CD4-positive, alpha-beta T cell (primary cell): Measurements from ENCODE around the gene UPK2. TPM values are rescaled to one million over a fixed set of nuclear protein-coding genes. Genes with fewer than 3 reads are reported as not detected.
A peak's percentile ranks its signal among the peaks of the same experiment; 100 is the strongest.

Source experiments
- ATAC-seq: fragments of 200-7000 bp; cut with Tn5 transposase; one replicate; pipeline ENCODE4 v1.10.0; 2022; ENCODE audit warnings: mild to moderate bottlenecking; ENCODE audit not compliant: poor library complexity
- CTCF ChIA-PET: fragments of 350-600 bp; sonication (Branson Sonifier 250); formaldehyde crosslinking; loops from one replicate; lab custom pipeline; 2021; ENCODE audit warnings: antibody characterized with exemption, inconsistent platforms; lab: Charles Lee
- POLR2A ChIA-PET: fragments of 350-600 bp; sonication (Branson Sonifier 250); formaldehyde crosslinking; loops from one replicate; lab custom pipeline; 2021; ENCODE audit warnings: antibody characterized with exemption, inconsistent platforms; lab: Charles Lee
- DNase-seq, 14 experiments: peaks; one replicate each; pipeline ENCODE4 v3.0.0-alpha.2; 2013 to 2020; ENCODE audit warnings: mixed read lengths in 2 of 14
- H3K27ac ChIP-seq, 2 donors: one replicate each; pipeline versions ENCODE4 v1.5.1 to v1.7.0; 2013; ENCODE audit warnings: low read length in 2 of 2, low read depth in 1 of 2, mild to moderate bottlenecking in 1 of 2
- H3K27me3 ChIP-seq, 2 experiments: 1 replicate in 1 of 2; 2 replicates in 1 of 2; pipeline versions ENCODE4 v1.6.1 to v1.7.0; 2013; ENCODE audit warnings: low read length in 2 of 2, control low read depth in 1 of 2, mild to moderate bottlenecking in 1 of 2, moderate library complexity in 1 of 2; ENCODE audit not compliant: insufficient read depth in 2 of 2, control insufficient read depth in 1 of 2
- H3K36me3 ChIP-seq: one replicate; pipeline ENCODE4 v1.6.1; 2013; ENCODE audit warnings: low read length, control low read depth; ENCODE audit not compliant: insufficient read depth
- H3K4me1 ChIP-seq: one replicate; pipeline ENCODE4 v1.6.1; 2013; ENCODE audit warnings: low read length, control low read depth; ENCODE audit not compliant: insufficient read depth
- H3K4me3 ChIP-seq: one replicate; pipeline ENCODE4 v1.5.1; 2013; ENCODE audit warnings: mild to moderate bottlenecking, low read length, moderate library complexity
- H3K9me3 ChIP-seq, 2 experiments: 1 replicate in 1 of 2; 2 replicates in 1 of 2; pipeline versions ENCODE4 v1.6.1 to v1.7.0; 2013; ENCODE audit warnings: low read length in 2 of 2, mild to moderate bottlenecking in 2 of 2, control low read depth in 1 of 2, moderate library complexity in 1 of 2; ENCODE audit not compliant: control insufficient read depth in 1 of 2, insufficient read depth in 1 of 2
- H3K27ac Mint-ChIP-seq: one replicate; pipeline ENCODE4 v1.8.0; 2020; ENCODE audit warnings: mixed read lengths
- H3K27me3 Mint-ChIP-seq: one replicate; pipeline ENCODE4 v1.8.0; 2021; ENCODE audit warnings: mixed read lengths
- H3K36me3 Mint-ChIP-seq: one replicate; pipeline ENCODE4 v1.8.0; 2021; ENCODE audit warnings: low read depth, mixed read lengths
- H3K4me1 Mint-ChIP-seq: one replicate; pipeline ENCODE4 v1.8.0; 2021; ENCODE audit warnings: low read depth, mixed read lengths
- H3K4me3 Mint-ChIP-seq: one replicate; pipeline ENCODE4 v1.8.0; 2020; ENCODE audit warnings: mild to moderate bottlenecking, mixed read lengths
- H3K9me3 Mint-ChIP-seq: one replicate; pipeline ENCODE4 v1.8.0; 2020; ENCODE audit warnings: mixed read lengths
- CTCF ChIP-seq: fragments of 200-600 bp; IDR thresholded peaks from one replicate; pipeline ENCODE4 v1.8.0; 2022; ENCODE audit warnings: antibody characterized with exemption, mild to moderate bottlenecking
- intact Hi-C, 2 experiments: fragments of 100-400 bp; cut with DNase I in 1 of 2; cut with micrococcal nuclease in 1 of 2; formaldehyde crosslinking; loops; one replicate each; pipeline versions ENCODE4 v1.15.1 to v1.9.0; 2023 to 2025; cut with DNase I, micrococcal nuclease
- total RNA-seq, 174 experiments: library from RNA in 2 of 174; stranded (reverse) in 2 of 174; gene quantifications; one replicate each; pipeline ENCODE4 v1.2.3 and lab custom pipeline; 2021 to 2026

The UPK2 gene
- total RNA-seq, 2 experiments from 2014 or later: 0.27 TPM; not detected in 1

DNA sequence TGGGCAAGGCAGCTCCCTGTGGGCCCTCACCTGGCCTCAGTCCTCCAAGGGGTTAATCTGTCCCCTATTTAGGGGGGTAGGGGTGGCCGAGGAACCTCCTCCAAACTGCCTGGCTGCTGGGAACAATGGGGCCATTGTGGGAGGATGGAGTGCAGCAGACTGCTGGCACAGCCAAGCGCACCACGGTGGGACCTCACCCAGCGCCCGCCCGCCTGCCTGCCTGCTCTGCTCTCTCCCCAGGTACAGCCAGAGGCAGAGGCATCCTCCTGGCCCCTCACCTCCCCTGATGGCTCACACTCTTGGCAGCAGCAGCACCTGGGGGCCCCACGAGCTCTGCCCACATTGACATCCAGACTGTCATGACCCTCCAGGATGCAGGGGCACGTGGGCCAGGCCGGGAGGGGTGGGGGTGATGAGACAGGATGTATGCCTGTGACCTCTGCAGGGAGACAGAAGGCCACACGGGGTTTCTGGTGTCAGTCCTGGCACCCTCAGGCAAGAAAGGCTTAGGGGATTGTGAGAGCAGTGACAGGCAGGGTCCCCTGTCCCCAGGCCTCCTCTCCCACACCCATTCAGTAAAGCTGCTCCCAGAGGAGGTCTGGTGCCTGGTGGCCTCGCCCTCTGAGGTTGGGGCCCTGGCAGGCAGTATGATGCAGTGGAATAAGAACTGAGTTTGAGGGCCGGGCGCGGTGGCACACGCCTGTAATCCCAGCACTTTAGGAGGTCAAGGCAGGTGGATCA, 41.8 kb upstream of the UPK2 start:
- Mint-ChIP-seq H3K4me3 (peak overlapping the region; percentile 87), H3K9me3 (no peaks in the 10 kb centered on the region), H3K27me3 (no peaks in the 10 kb centered on the region), H3K36me3 (peaks cover 49% of the 10 kb centered on the region), H3K4me1 (peaks cover 86% of the 10 kb centered on the region), H3K27ac (peak overlapping the region; percentile 100)
- DNase-seq (peak in 13 of 14 experiments; percentile 62 to 93 (median 80)), ATAC-seq (peak; percentile 49)
- Histone ChIP-seq H3K9me3 (no peaks in the 10 kb centered on the region), H3K4me3 (peak overlapping the region; percentile 54), H3K27me3 (no peaks in the 10 kb centered on the region), H3K4me1 (peaks cover 98% of the 10 kb centered on the region), H3K27ac (peak overlapping the region; percentile 80 to 96), H3K36me3 (peaks cover 37% of the 10 kb centered on the region)
- TF ChIP-seq CTCF: no peak
- CTCF ChIA-PET: interaction anchor here (0.6 to 4.4 kb wide), 4 partner anchors 12 to 43 kb away, joined by 3 to 22 read pairs (median 7); partner anchors contain the start of genes BCL9L and UPK2
- intact Hi-C loops: loop anchor here in 1 of 2 experiments (1.0 kb wide), 1 partner anchor 10 kb away; no protein-coding TSS in a partner anchor
- POLR2A ChIA-PET: interaction anchor here (0.7 to 10.4 kb wide), 15 partner anchors 13 to 443 kb away, joined by 3 to 157 read pairs (median 4); partner anchors contain the start of genes ARCN1, CENATAC, DDX6 and DPAGT1

DNA sequence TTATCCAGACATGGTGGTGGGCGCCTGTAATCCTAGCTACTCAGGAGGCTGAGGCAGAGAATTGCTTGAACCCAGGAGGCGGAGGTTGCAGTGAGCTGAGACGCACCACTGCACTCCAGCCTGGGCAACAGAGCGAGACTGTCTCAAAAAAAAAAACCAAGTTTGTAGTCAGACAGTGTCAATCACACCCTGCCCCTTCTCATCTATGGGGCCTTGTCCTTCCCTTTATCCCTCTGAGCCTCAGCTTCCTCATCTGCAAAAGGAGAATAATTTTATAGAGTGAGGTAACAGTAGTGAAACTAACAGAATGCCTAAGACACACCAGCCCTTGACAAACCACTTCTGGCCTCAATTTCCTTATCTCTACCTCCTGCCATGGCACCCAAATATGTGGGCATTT, 41.1 kb upstream of the UPK2 start:
- Mint-ChIP-seq H3K27me3 (no peaks in the 10 kb centered on the region), H3K4me1 (peaks cover 87% of the 10 kb centered on the region), H3K36me3 (peaks cover 55% of the 10 kb centered on the region), H3K9me3 (no peaks in the 10 kb centered on the region), H3K27ac (peak overlapping the region; percentile 100), H3K4me3 (peak overlapping the region; percentile 87)
- no peaks in the 10 kb centered on the region for H3K9me3 ChIP-seq
- ChIA-PET POLR2A (interaction anchor here (1.2 to 10.4 kb wide), 7 partner anchors 21 to 443 kb away, joined by 3 to 157 read pairs (median 16); partner anchors contain the start of genes DDX6 and VPS11), CTCF (interaction anchor here (0.6 to 4.4 kb wide), 5 partner anchors 11 to 42 kb away, joined by 3 to 22 read pairs (median 6); partner anchors contain the start of genes BCL9L and UPK2)
- ATAC-seq (no peak), DNase-seq (peak in 4 of 14 experiments; percentile 9 to 48 (median 46))
- peak overlapping the region; percentile 80 to 96 for H3K27ac ChIP-seq
- no peak for TF ChIP-seq CTCF
- H3K4me1 ChIP-seq: peaks cover 98% of the 10 kb centered on the region
- no peaks in the 10 kb centered on the region for H3K27me3 ChIP-seq
- peak overlapping the region; percentile 54 for H3K4me3 ChIP-seq
- H3K36me3 ChIP-seq: peaks cover 31% of the 10 kb centered on the region
- intact Hi-C loops: loop anchor here in 1 of 2 experiments (1.0 kb wide), 1 partner anchor 9 kb away; no protein-coding TSS in a partner anchor

DNA sequence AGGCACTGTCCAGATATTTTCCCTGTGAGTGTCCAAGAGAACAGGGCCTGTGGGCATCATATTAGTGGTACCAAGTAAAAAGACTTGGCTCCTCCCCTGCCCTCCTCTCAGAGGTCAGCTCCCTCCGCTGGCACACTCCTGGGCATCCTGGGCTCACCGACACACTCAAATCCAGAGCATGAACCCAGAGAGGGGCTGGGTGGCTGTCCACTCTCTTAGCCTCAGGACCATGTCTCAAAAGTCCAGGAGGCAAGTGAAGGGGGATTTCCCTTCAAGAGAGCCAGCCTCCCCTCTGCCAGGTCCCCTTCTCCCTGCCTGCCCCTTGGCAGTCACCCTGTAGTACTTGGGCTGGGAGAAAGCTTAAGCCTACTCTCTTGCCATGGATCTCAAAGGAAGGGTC, 40.7 kb upstream of the UPK2 start:
- H3K27ac ChIP-seq: peak overlapping the region; percentile 80 to 96
- ChIA-PET CTCF (interaction anchor here (1.2 to 4.4 kb wide), 4 partner anchors 11 to 41 kb away, joined by 4 to 22 read pairs (median 7); partner anchors contain the start of genes BCL9L and UPK2), POLR2A (interaction anchor here (1.2 to 10.4 kb wide), 5 partner anchors 20 to 442 kb away, joined by 3 to 157 read pairs (median 35); partner anchors contain the start of gene DDX6)
- H3K36me3 ChIP-seq: peaks cover 29% of the 10 kb centered on the region
- no peak for TF ChIP-seq CTCF
- Mint-ChIP-seq H3K4me1 (peaks cover 91% of the 10 kb centered on the region), H3K9me3 (no peaks in the 10 kb centered on the region), H3K4me3 (peak overlapping the region; percentile 87), H3K27me3 (no peaks in the 10 kb centered on the region), H3K27ac (peak overlapping the region; percentile 100), H3K36me3 (peaks cover 59% of the 10 kb centered on the region)
- H3K27me3 ChIP-seq: no peaks in the 10 kb centered on the region
- ATAC-seq: no peak
- peak in 1 of 14 experiments; percentile 18 for DNase-seq
- no peaks in the 10 kb centered on the region for H3K9me3 ChIP-seq
- H3K4me3 ChIP-seq: peak overlapping the region; percentile 54
- H3K4me1 ChIP-seq: peaks cover 99% of the 10 kb centered on the region
- intact Hi-C loops: no loop called here
